Measurements from ENCODE around the gene FLRT3.

Gene FLRT3

DNA sequence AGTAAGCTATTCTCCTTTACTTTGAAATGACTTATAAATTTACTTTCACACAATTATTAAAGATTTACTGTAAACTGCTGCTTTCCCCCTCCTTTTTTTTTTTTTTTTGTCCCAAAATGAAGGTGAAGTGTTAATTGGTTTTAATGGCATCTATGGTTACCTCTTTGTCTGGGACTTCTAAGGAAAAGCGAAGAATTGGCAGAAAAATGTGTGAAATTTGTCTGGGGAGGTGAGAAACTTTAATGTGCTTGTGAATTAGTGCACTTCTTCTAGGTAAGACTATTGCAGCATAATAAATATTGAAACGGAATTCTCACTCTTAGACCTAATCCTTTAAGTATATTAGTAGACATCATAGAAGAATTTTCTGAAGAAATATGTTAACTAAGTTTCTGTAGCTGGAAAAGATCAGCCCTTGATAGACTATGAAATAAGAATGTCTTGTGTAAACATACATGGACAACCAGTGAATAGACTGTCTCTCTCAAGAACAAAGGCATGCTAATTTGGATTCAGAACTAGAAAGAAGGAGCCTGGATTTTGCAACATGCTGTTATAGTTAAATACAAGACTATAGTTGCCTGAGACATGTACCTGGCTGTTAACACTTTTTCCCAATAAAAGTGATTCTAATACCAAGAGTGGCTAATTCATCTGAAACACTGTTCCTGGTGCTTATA lies 23.9 kb downstream of the FLRT3 start:
- DNase-seq: no peak

- DNase-seq: no peak
Observed at GRCh38 chr20:14312001-14312400, 25.4 kb downstream of the FLRT3 start.

DNA sequence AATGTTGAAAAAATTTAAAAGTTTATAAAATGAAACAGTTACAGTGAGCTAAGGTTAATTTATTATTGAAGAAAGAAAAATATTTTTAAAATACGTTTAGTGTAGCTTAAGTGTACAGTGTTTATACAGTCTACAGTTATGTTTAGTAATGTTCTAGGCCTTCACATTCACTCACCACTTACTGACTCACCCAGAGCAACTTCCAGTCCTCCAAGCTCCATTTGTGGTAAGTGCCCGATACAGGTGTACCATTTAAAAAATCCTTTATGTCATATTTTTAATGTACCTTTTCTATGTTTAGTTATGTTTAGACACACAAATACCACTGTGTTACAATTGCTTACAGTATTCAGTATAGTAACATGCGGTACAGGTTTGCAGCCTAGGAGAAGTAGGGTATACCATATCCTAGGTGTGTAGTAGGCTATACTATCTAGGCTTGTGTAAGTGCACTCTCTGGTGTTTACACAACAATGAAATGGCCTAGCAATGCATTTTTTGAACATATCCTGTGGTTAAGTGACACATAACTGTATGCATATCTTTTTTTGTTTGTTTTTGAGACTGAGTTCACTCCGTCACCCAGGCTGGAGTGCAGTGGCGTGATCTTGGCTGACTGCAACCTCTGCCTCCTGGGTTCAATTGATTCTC lies 26.3 kb downstream of the FLRT3 start:
- no peak for DNase-seq

- no peak for DNase-seq
Observed at GRCh38 chr20:14307956-14308355, 29.5 kb downstream of the FLRT3 start.

DNA sequence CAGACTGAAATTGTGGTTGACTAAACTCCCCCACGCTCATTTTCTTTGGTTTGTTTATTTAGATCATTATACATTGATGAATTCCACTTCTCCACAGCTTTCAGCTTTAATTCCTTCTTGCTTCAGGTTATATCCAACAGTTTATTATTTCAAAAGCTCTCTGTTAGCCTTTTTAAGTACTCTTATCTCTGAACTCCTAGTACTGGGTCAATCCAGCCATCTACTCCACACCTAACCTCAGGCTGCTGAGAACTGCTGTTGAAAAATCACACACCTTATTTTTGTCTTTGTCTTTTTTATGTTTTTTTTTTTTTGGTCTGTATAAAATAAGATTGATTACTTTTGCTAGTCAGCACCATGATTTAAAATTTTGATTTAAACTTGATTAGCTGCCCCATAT lies 32.9 kb downstream of the FLRT3 start:
- no peak for DNase-seq

- no peak for DNase-seq
Observed at GRCh38 chr20:14303651-14304050, 33.8 kb downstream of the FLRT3 start.

DNA sequence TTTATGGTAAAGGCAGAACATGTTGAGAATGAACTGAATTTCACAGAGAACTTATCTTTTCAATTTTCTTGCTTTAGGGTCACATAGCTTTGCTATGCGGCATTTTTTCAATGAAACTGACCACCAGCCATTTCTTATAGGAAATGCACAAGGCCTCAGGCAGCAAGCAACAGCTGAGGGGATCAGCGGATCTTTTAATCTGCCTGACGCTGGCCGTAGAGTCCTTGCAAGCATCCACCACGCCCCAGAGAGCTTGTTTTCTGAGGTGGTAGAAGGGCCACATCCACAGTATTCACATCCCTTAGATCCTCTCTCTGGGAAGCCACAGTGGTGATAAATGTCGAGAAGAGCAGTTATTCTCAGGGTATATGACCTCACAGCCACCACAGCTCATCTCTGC lies 34.3 kb downstream of the FLRT3 start:
- DNase-seq: no peak

- DNase-seq: no peak
Observed at GRCh38 chr20:14299831-14300230, 37.6 kb downstream of the FLRT3 start.

- no peak for DNase-seq
Observed at GRCh38 chr20:14295770-14296309, 41.6 kb downstream of the FLRT3 start.

DNA sequence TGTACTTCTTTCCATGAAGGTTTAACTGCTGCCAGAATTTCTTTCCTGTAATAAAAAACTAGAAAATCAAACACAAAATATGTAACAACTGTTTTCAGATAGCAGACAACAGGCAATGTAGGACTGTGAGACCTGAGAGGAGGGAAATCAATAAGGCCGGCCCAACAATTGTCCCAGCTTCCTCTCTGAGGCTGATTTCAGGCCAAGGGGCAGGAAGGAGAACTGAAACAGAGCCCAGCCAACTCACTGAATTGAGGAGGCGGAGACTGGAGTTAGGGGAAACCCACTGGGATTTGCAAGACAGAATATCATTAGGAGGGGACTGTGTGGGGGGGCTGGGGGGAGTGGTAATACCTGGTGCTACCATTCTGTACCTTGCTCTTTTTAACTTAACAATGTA lies 42.2 kb downstream of the FLRT3 start:
- DNase-seq: no peak

DNA sequence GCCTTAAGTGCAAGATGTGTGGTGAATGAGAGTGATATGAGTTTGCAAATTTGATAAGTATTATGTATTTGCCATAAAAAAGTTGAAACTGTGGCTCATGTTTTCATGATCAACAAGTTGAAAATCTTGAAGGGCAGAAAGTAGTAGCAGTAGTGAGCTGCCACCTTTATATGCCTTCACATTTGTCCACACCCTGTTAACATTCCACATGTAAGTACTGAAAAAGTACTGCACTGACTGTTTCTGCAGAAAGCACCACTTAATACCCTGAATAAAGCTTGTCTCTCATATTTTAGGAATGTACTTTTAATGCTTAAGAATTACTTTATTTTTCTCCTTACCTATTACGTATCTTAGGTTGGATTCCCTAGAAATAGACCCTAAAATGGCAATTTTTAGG lies 45.9 kb downstream of the FLRT3 start:
- DNase-seq: no peak

GRCh38 chr20:14288341-14289330 lies 48.8 kb downstream of the FLRT3 start:
- no peak for DNase-seq

GRCh38 chr20:14284443-14284842 lies 53.0 kb downstream of the FLRT3 start:
- DNase-seq: no peak

- no peak for DNase-seq
Observed at GRCh38 chr20:14282140-14282539, 55.3 kb downstream of the FLRT3 start.
